ENCODE measurements around the gene POLR1B.
"Not testable (repeated sequence)": the region's sequence is repeated elsewhere in the genome, so short reads cannot be mapped to it uniquely, and the experiment has no call there.

DNA sequence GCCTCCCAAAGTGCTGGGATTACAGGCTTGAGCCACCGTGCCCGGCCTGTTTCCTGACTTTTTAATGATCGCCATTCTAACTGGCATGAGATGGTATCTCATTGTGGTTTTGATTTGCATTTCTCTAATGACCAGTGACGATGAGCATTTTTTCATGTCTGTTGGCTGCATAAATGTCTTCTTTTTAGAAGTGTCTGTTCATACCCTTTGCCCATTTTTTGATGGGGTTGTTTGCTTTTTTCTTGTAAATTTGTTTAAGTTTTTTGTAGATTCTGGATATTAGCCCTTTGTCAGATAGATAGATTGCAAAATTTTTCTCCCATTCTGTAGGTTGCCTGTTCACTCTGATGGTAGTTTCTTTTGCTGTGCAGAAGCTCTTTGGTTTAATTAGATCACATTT, 67.1 kb downstream of the POLR1B start:
- TF ChIP-seq, protein P1, sequence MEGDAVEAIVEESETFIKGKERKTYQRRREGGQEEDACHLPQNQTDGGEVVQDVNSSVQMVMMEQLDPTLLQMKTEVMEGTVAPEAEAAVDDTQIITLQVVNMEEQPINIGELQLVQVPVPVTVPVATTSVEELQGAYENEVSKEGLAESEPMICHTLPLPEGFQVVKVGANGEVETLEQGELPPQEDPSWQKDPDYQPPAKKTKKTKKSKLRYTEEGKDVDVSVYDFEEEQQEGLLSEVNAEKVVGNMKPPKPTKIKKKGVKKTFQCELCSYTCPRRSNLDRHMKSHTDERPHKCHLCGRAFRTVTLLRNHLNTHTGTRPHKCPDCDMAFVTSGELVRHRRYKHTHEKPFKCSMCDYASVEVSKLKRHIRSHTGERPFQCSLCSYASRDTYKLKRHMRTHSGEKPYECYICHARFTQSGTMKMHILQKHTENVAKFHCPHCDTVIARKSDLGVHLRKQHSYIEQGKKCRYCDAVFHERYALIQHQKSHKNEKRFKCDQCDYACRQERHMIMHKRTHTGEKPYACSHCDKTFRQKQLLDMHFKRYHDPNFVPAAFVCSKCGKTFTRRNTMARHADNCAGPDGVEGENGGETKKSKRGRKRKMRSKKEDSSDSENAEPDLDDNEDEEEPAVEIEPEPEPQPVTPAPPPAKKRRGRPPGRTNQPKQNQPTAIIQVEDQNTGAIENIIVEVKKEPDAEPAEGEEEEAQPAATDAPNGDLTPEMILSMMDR (IDR thresholded peaks at IDR 0.05) = not testable (repeated sequence)
- TF ChIP-seq, protein P2, sequence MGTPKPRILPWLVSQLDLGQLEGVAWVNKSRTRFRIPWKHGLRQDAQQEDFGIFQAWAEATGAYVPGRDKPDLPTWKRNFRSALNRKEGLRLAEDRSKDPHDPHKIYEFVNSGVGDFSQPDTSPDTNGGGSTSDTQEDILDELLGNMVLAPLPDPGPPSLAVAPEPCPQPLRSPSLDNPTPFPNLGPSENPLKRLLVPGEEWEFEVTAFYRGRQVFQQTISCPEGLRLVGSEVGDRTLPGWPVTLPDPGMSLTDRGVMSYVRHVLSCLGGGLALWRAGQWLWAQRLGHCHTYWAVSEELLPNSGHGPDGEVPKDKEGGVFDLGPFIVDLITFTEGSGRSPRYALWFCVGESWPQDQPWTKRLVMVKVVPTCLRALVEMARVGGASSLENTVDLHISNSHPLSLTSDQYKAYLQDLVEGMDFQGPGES (IDR thresholded peaks at IDR 0.05; ENCODE audit: low read depth, low read length) = not testable (repeated sequence)
- TF ChIP-seq, protein P3, sequence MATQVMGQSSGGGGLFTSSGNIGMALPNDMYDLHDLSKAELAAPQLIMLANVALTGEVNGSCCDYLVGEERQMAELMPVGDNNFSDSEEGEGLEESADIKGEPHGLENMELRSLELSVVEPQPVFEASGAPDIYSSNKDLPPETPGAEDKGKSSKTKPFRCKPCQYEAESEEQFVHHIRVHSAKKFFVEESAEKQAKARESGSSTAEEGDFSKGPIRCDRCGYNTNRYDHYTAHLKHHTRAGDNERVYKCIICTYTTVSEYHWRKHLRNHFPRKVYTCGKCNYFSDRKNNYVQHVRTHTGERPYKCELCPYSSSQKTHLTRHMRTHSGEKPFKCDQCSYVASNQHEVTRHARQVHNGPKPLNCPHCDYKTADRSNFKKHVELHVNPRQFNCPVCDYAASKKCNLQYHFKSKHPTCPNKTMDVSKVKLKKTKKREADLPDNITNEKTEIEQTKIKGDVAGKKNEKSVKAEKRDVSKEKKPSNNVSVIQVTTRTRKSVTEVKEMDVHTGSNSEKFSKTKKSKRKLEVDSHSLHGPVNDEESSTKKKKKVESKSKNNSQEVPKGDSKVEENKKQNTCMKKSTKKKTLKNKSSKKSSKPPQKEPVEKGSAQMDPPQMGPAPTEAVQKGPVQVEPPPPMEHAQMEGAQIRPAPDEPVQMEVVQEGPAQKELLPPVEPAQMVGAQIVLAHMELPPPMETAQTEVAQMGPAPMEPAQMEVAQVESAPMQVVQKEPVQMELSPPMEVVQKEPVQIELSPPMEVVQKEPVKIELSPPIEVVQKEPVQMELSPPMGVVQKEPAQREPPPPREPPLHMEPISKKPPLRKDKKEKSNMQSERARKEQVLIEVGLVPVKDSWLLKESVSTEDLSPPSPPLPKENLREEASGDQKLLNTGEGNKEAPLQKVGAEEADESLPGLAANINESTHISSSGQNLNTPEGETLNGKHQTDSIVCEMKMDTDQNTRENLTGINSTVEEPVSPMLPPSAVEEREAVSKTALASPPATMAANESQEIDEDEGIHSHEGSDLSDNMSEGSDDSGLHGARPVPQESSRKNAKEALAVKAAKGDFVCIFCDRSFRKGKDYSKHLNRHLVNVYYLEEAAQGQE (IDR thresholded peaks at IDR 0.05; ENCODE audit: low read depth, low read length) = not testable (repeated sequence)
- not testable (repeated sequence) for TF ChIP-seq POLR2AphosphoS5 (IDR thresholded peaks at IDR 0.05; ENCODE audit: low read depth, low read length)
